ENCODE results near the gene RASGEF1B.

The RASGEF1B gene

GRCh38 chr4:81465406-81466340 is 6.0 kb downstream of the RASGEF1B start:
- DNase-seq, result no peak

GRCh38 chr4:81460834-81461233 is 10.9 kb downstream of the RASGEF1B start:
- no peak for DNase-seq

GRCh38 chr4:81460191-81460701 is 11.5 kb downstream of the RASGEF1B start:
- DNase-seq, result no peak

DNA sequence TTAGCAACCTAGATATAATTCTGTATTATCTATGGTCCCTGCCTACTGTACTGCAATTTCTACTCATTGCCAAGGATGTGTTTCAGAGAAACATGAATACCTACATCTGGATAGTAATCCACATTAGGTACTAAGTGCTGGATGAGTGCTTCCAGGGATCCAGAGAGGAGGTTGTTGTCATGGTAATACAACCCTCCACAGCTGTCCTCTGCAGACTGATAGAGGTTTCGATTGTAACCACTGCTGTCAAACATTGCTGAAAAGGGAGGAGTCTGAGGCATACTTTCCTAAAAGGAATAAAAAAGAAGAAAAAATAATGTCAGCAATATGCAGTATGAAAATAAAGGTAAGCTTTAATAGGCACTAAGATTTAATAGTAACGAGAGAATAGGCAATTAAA is 12.5 kb downstream of the RASGEF1B start:
- no peak for DNase-seq

DNA sequence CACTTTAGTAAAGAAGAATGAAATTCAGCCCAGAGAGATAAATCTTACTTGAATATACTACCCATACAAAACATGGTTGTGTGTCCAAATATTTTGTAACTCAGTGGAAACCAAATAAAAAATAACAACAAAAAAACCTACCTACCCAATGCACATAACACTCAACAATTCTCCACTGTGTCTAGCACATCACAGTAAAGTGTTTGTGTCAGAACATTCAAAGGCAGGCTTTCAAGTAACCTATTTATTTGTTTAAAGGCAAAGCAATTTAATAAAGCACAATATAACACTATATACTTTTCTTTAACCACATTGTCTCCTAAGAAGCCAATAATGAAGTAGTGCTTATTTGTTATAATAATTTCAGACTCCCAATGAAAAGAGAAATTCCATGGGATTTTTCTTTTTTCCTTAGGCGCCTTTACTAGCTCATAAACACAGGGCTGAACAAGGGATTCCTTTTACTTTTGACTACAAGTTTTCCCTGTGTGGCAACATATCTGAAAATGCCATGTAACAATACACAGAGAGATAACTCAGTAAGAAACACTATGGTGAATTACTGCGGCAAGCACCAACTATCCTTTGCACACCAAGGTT is 13.7 kb downstream of the RASGEF1B start:
- DNase-seq, result no peak

- DNase-seq, result no peak
These were observed 14.4 kb downstream of the RASGEF1B start for GRCh38 chr4:81457345-81457744.

DNA sequence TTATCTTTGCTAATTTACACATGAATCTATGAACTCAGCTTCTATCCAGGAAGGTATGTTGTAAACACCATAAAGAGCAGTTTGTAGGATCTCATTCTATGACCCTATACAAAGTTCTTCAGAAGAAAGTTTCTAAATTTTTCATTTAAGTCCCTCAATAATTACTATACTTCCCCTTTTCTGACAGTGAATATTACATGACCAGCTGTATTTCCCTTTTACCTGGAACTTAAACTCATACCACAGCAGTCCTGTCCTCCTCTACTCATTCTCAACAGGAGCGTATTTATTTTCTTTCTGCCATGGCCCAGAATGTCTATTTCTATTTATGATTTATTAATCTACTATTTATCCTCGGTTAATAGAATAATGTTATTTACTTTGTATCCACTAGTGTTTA is 15.8 kb downstream of the RASGEF1B start:
- DNase-seq, result no peak

- no peak for DNase-seq
These were observed 16.8 kb downstream of the RASGEF1B start for GRCh38 chr4:81454948-81455347.

DNA sequence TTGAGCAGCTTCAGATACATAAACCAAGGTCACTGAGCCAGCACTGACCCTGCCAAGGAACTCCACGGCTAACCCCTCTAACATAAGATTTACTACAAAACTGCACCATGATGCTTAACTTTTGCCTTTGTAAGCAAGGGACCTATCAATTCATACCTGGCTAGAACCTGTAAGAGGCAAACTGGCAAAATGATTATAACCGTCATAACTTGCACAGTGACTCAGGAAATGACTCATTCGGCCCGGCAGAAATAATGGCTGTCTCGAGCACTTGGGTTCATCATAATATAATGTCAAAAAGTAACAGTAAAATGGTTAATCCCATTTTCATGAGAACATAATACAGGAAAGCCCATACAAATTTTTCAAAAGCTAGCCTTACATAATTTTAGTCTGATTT is 17.2 kb downstream of the RASGEF1B start:
- DNase-seq, result no peak

DNA sequence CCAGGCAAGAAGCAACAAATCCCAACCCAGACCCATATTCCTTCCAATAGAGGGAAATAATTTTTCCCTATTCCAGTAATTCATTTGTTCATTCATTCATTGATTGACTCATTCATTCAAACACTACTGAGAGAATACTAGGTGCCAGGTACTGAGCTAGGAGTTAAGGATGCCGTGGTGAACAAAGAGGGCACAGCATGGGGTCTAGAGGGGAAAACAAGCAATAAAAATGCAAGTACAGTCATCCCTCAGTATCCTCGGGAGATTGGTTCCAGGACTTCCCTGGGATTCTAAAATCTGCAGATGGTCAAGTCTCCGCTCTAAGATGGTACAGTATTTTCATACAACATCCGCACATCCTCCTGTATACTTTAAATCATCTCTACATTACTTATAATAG is 18.7 kb downstream of the RASGEF1B start:
- DNase-seq, result no peak

DNA sequence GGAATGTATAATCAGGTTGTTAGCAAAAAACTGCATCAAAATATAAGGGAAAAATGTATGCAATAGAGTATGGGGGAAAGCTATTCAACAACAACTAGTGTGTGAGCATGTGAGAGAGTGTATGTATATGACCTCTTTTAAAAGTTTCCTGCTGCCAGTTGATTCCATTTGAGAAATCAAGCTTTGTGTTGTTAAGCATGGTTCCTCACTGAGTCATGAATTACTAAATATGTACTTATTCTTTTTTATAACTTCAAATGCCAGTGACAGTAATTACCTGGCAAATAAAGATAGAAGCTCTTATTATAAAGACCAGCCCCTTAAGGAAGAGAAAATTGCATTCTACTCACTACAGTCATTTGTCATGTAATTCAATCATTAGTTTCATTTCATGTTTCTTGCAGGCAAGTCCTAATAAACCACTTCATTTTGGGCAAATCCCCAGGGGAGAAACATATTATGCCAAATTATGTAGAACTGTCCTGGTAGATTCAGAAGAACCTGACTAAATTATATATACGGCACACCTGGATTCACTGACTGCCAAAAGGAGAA is 19.2 kb downstream of the RASGEF1B start:
- DNase-seq, result no peak

GRCh38 chr4:81449015-81449414 is 22.7 kb downstream of the RASGEF1B start:
- no peak for DNase-seq

- no peak for DNase-seq
These were observed 24.0 kb downstream of the RASGEF1B start for GRCh38 chr4:81447566-81448229.

DNA sequence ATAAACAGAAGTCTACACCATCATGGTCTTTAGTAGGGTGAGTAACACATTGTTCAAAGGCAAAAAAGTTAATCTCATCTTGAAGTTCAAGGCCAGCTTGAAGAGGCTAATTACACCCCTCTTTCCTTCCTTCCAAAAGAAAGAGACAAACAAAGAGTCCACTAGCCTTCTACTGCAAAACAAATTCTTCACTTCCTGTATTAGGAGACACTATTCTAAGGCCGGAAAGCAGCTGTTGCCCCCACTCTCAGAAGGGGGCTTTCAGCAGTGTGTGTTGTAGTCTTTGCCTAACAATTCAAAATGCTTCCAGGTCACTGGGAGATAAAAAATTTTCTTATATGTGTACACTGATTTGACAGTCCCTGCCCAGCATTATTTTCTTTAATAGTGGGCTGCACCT is 25.1 kb downstream of the RASGEF1B start:
- no peak for DNase-seq

- DNase-seq, result no peak
These were observed 26.5 kb downstream of the RASGEF1B start for GRCh38 chr4:81445196-81445595.

DNA sequence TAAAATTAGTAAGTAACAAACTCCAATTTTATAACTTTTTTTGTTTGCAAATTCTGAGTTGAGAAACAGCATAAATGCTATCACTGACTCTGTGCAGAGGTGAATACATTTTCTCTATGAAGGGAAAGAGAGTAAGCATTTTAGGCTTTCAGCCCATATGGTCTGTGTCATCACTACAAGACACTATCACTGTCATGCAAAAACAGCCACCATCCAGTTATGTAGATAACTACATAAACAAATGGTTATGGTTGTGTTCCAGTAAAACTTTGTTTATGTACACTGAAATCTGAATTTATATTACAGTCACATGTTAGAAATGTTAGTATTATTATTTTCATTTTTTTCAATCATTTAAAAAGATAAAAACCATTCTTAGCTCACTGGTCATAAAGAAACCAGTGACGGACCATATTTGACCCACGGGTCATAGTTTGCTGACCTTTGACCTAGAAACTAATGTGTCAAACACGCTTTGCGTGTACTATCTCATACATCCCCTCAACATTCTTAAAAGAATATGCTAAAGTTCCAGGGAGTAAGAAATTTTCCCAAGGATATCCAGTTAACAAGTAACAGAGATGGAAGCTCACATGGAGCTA is 29.1 kb downstream of the RASGEF1B start:
- no peak for DNase-seq

GRCh38 chr4:81440949-81441348 is 30.8 kb downstream of the RASGEF1B start:
- no peak for DNase-seq

GRCh38 chr4:81436941-81437574 is 34.6 kb downstream of the RASGEF1B start:
- no peak for DNase-seq

DNA sequence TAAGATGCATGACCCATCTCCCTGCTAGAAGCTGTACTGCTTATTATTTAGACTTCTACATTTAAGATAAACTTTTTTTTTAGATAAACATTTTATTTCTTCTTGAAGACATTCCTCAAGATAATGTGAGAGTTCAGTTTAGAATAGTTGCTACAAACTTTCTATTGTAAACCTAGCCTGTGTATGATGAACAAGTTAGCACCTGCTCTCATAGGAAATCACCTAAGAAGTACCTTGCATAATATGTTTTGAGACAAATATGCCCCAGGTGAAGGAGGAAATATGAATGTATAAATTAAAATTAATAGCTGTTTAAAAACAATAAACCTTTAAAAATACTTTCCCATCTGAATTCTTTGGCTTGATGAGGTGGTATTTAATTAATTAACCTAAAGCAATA is 35.6 kb downstream of the RASGEF1B start:
- no peak for DNase-seq

- DNase-seq, result no peak
These were observed 38.9 kb downstream of the RASGEF1B start for GRCh38 chr4:81432825-81433224.

- no peak for DNase-seq
These were observed 39.7 kb downstream of the RASGEF1B start for GRCh38 chr4:81431971-81432370.

DNA sequence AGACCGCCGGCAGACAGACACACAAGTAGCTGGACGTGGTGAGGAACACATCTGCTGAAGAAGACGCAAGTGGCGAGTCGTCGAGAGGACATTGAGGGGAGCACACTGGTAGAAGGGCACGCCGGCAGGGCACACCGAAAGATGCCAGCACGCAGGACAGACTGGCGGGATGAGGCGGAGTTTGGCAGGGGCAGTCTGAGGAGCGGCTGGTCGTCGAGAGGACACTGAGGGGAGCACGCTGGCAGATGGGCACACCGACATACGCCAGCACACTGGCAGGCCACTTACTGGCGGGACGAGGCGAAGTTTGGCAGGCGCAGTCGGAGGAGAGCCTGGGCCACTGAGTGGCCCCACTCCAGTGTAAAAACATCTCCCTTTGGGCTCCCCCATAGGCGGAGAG is 42.1 kb downstream of the RASGEF1B start:
- DNase-seq, result no peak
